H1 (cell line): Measurements from ENCODE around the gene PNCK. TPM values are rescaled to one million over a fixed set of nuclear protein-coding genes. Genes with fewer than 3 reads are reported as not detected.

Experiments used
- CTCF ChIP-seq, 3 experiments: IDR thresholded peaks; 1 replicate in 2 of 3; 2 replicates in 1 of 3; pipeline versions ENCODE4 v1.5.1 to v1.6.1; 2011; ENCODE audit warnings: low read length in 3 of 3, mild to moderate bottlenecking in 3 of 3, inconsistent platforms in 2 of 3, low read depth in 1 of 3, moderate library complexity in 1 of 3; ENCODE audit not compliant: insufficient read depth in 1 of 3; ENCODE audit errors: control extremely low read depth in 1 of 3
- polyA plus RNA-seq, 7 experiments: library from polyadenylated mRNA; depleted of rRNA in 3 of 7; stranded (reverse) in 5 of 7; unstranded in 2 of 7; fragments of >200 nt in 5 of 7; fragments of 200-250 nt in 2 of 7; gene quantifications; 1 replicate in 5 of 7; 2 replicates in 1 of 7; 4 replicates in 1 of 7; pipeline versions ENCODE4 v1.2.1 to v1.2.3, GENCODE V29; 2011 to 2013; ENCODE audit warnings: missing spikeins in 2 of 7, mixed read lengths in 2 of 7
- total RNA-seq: library from RNA; stranded (reverse); fragmentation: NEBNext Ultra II Directional; extraction: Animal tissue kit (Norgen Biotek cat#: 25700); gene quantifications from 2 replicates; pipeline ENCODE4 v1.2.1, GENCODE V29; 2021

PNCK gene
- total and polyA plus RNA-seq, 2 of the 8 experiments (the other 6 are each of a cell fraction or from before 2014, with no cell fraction given) = 6.2 to 6.3 TPM

GRCh38 chrX:153702336-153703035, 28.9 kb upstream of the PNCK start (continued):
- no peak for TF ChIP-seq CTCF (IDR thresholded peaks at IDR 0.05; ENCODE audit: control extremely low read depth in 1 of 3, insufficient read depth in 1 of 3, low read depth in 1 of 3, low read length in 3 of 3)
